Transverse colon (tissue), 4 donors: ENCODE data around the gene TM4SF18.

Source experiments
- CTCF ChIP-seq, 5 experiments: fragments of 200-600 bp in 3 of 5; fragments of 450-650 bp in 2 of 5; sonication (generic) in 3 of 5; IDR thresholded peaks; 1 replicate in 2 of 5; 2 replicates in 3 of 5; pipeline ENCODE4 v1.5.1; 2016 to 2017; ENCODE audit warnings: antibody characterized with exemption in 5 of 5, inconsistent platforms in 3 of 5, mild to moderate bottlenecking in 2 of 5, moderate library complexity in 1 of 5
- EP300 ChIP-seq: sonication (generic); formaldehyde crosslinking; IDR thresholded peaks from one replicate; pipeline ENCODE4 v1.6.1; 2017; ENCODE audit warnings: antibody characterized with exemption, low read depth
- POLR2A ChIP-seq: fragments of 450-650 bp; IDR thresholded peaks from one replicate; pipeline ENCODE4 v1.6.1; 2016; ENCODE audit warnings: antibody characterized with exemption, mild to moderate bottlenecking, moderate library complexity
- POLR2AphosphoS5 ChIP-seq, 3 donors: sonication (generic); formaldehyde crosslinking; IDR thresholded peaks; one replicate each; pipeline ENCODE4 v1.6.1; 2016; ENCODE audit warnings: antibody characterized with exemption in 3 of 3

DNA sequence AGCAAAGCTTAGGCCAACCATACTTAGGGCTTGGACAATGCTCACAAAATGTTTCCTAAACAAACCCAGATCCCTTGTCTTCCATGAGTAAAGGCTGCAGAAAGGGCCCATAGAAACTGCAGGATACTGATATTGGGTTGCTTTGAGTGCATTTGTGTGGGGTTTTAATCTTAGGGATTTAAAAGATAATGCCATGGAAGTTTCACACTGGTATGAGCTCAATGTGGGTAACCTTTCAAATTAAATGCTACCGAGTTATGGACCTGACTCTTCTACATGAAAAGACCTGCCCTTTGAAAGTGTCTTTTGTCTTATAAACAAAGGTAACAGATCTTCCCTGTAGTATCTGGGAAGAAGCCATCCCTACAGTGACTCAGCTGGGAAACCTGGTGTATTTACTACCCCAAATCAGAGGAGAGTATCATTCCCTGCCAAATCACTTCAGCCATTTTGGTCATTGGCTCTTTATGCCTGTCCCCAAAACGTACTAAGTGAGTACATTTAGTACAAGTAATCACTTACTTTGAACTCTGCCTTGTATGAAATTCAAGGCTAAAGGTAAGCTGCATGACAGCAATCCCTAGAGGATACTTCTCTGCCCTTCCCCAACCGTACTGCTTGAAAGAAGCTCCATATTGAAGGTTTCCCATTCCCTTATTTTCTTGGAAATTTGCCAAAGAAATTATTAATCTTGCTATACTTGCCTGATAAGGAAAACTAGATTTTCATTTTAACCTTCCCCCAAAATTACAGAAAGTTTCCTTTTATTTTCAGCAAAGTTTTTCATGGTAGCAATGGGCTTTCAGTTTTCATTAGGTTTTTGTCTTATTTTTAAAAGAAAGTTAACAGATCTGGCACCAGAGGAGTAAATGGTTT, 36.8 kb upstream of the TM4SF18 start:
- TF ChIP-seq CTCF (IDR thresholded peaks at IDR 0.05) (no peak), POLR2A (no peak), EP300 (no peak), POLR2AphosphoS5 (IDR thresholded peaks at IDR 0.05) (no peak)
